ENCODE measurements around the gene CPNE5. TPM values are rescaled to one million over a fixed set of nuclear protein-coding genes. Genes with fewer than 3 reads are reported as not detected.

Gene CPNE5
- total RNA-seq, 4 donors from 2014 or later: 0.35 to 5.8 (median 2.9) TPM

- no peak overlapping the region for H3K27ac ChIP-seq
- no peaks in the 10 kb centered on the region for H3K36me3 ChIP-seq
- no peak for DNase-seq
Observed at GRCh38 chr6:36786055-36786675, 53.1 kb downstream of the CPNE5 start.

GRCh38 chr6:36784376-36784636 is 54.9 kb downstream of the CPNE5 start:
- no peak overlapping the region for H3K27ac ChIP-seq
- H3K9me3 ChIP-seq: no peaks in the 10 kb centered on the region
- DNase-seq: no peak
- peaks cover 0 to 10% (median 1%) of the 10 kb centered on the region in 4 donors for H3K4me1 ChIP-seq
- no peak overlapping the region for H3K4me3 ChIP-seq
- no peaks in the 10 kb centered on the region for H3K36me3 ChIP-seq
- no peaks in the 10 kb centered on the region for H3K27me3 ChIP-seq
- no peak for TF ChIP-seq POLR2A (IDR thresholded peaks at IDR 0.05)
- no peak for TF ChIP-seq CTCF (IDR thresholded peaks at IDR 0.05)

More at GRCh38 chr6:36786055-36786675, 53.1 kb downstream of the CPNE5 start:
- H3K4me3 ChIP-seq: no peak overlapping the region
- no peak for TF ChIP-seq CTCF (IDR thresholded peaks at IDR 0.05)
- no peak for TF ChIP-seq POLR2A (IDR thresholded peaks at IDR 0.05)
- no peaks in the 10 kb centered on the region for H3K9me3 ChIP-seq
- H3K27me3 ChIP-seq: no peaks in the 10 kb centered on the region
- peaks cover 0 to under 1% (median 0%) of the 10 kb centered on the region in 4 donors for H3K4me1 ChIP-seq

- Histone ChIP-seq H3K36me3 (no peaks in the 10 kb centered on the region), H3K27me3 (no peaks in the 10 kb centered on the region), H3K4me3 (no peak overlapping the region), H3K4me1 (peaks cover 0 to 10% (median 1%) of the 10 kb centered on the region in 4 donors), H3K9me3 (no peaks in the 10 kb centered on the region), H3K27ac (no peak overlapping the region)
- TF ChIP-seq CTCF (IDR thresholded peaks at IDR 0.05) (no peak), POLR2A (IDR thresholded peaks at IDR 0.05) (no peak)
- no peak for DNase-seq
Observed at GRCh38 chr6:36783603-36784375, 55.5 kb downstream of the CPNE5 start.

- no peak overlapping the region for H3K27ac ChIP-seq
- no peaks in the 10 kb centered on the region for H3K36me3 ChIP-seq
- TF ChIP-seq CTCF (IDR thresholded peaks at IDR 0.05) (no peak), POLR2A (IDR thresholded peaks at IDR 0.05) (no peak)
- H3K4me3 ChIP-seq: no peak overlapping the region
- no peaks in the 10 kb centered on the region for H3K27me3 ChIP-seq
- no peaks in the 10 kb centered on the region for H3K9me3 ChIP-seq
- H3K4me1 ChIP-seq: peaks cover 0 to 10% (median 1%) of the 10 kb centered on the region in 4 donors
- no peak for DNase-seq
Observed at GRCh38 chr6:36781669-36782068, 57.6 kb downstream of the CPNE5 start.

- Histone ChIP-seq H3K9me3 (no peaks in the 10 kb centered on the region), H3K36me3 (no peaks in the 10 kb centered on the region), H3K27me3 (no peaks in the 10 kb centered on the region), H3K4me3 (no peak overlapping the region), H3K27ac (peak overlapping the region in 1 of 4 donors; percentile 49), H3K4me1 (peaks cover 0 to 10% (median 1%) of the 10 kb centered on the region in 4 donors)
- peak in 2 of 3 donors; percentile 67 to 70 for DNase-seq
- no peak for TF ChIP-seq POLR2A (IDR thresholded peaks at IDR 0.05)
- no peak for TF ChIP-seq CTCF (IDR thresholded peaks at IDR 0.05)
Observed at GRCh38 chr6:36780442-36781177, 58.6 kb downstream of the CPNE5 start.

Data from Peyer's patch (tissue), 4 donors.